Activated CD8-positive, alpha-beta memory T cell treated with anti-CD3 and anti-CD28 coated beads, Interleukin-2, amount 50 U/mL, for 4 hours (primary cell): ENCODE results near the gene IL3.
A peak's percentile ranks its signal among the peaks of the same experiment; 100 is the strongest.

Experiments used
- DNase-seq: peaks from one replicate; pipeline ENCODE4 v3.0.0-alpha.2; 2020

The IL3 gene

GRCh38 chr5:132026516-132027008 is 33.9 kb upstream of the IL3 start:
- peak; percentile 43 for DNase-seq

- no peak for DNase-seq
Observed at GRCh38 chr5:132027027-132027426, 33.4 kb upstream of the IL3 start.

- DNase-seq: no peak
Observed at GRCh38 chr5:132029609-132030330, 30.7 kb upstream of the IL3 start.

GRCh38 chr5:132030610-132031009 is 29.8 kb upstream of the IL3 start:
- DNase-seq: no peak

- DNase-seq: no peak
Observed at GRCh38 chr5:132032196-132032595, 28.3 kb upstream of the IL3 start.

GRCh38 chr5:132033122-132033521 is 27.3 kb upstream of the IL3 start:
- DNase-seq: no peak

GRCh38 chr5:132037353-132037752 is 23.1 kb upstream of the IL3 start:
- no peak for DNase-seq

- DNase-seq: no peak
Observed at GRCh38 chr5:132044207-132044606, 16.2 kb upstream of the IL3 start.

- DNase-seq: peak; percentile 2
Observed at GRCh38 chr5:132046880-132047299, 13.6 kb upstream of the IL3 start.

GRCh38 chr5:132049093-132049492 is 11.4 kb upstream of the IL3 start:
- no peak for DNase-seq

- DNase-seq: no peak
Observed at GRCh38 chr5:132049559-132049958, 10.9 kb upstream of the IL3 start.

GRCh38 chr5:132050136-132050535 is 10.3 kb upstream of the IL3 start:
- DNase-seq: no peak

GRCh38 chr5:132050661-132051552 is 9.5 kb upstream of the IL3 start:
- peak; percentile 3 for DNase-seq

GRCh38 chr5:132052520-132052919 is 7.9 kb upstream of the IL3 start:
- DNase-seq: no peak

GRCh38 chr5:132053483-132053882 is 7.0 kb upstream of the IL3 start:
- DNase-seq: no peak

GRCh38 chr5:132054031-132054696 is 6.3 kb upstream of the IL3 start:
- peak; percentile 11 for DNase-seq

- DNase-seq: peak; percentile 11
Observed at GRCh38 chr5:132054697-132055440, 5.6 kb upstream of the IL3 start.

- DNase-seq: no peak
Observed at GRCh38 chr5:132055441-132055807, 5.0 kb upstream of the IL3 start.

- peak; percentile 43 for DNase-seq
Observed at GRCh38 chr5:132055808-132056609, 4.4 kb upstream of the IL3 start.

GRCh38 chr5:132056610-132057497 is 3.6 kb upstream of the IL3 start:
- DNase-seq: peak; percentile 9
